ENCODE measurements around the gene SPSB2.
A peak's percentile ranks its signal among the peaks of the same experiment; 100 is the strongest.

SPSB2 gene

DNA sequence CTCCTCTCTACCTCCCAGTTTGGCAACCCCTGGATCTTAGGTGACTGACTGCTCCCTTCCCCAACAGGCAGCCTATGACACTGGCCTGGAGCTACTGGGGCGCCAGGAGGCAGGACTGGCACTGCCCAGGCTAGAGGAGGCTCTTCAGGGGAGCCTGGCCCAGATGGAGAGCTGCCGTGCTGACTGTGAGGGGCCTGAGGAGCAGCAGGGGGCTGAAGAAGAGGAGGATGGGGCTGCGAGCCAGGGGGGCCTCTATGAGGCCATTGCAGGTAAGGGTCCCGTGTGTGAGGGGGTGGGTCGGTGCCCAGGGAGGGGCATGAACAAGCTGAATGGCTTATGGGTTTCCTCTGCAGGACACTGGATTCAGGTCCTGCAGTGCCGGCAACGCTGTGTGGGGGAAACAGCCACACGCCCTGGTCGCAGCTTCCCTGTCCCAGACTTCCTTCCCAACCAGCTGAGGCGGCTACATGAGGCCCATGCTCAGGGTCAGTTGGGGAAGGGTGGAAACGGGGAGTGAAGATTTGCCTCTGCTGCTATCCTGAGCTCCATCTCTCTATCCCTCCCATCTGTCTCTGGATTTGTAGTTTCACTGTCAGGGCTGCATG, 42.7 kb downstream of the SPSB2 start:
- Histone ChIP-seq H3K4me2 (ENCODE audit: low read length) (no peak overlapping the region), H3K27ac (ENCODE audit: low read depth, low read length, poor library complexity, severe bottlenecking) (no peak overlapping the region), H3K36me3 (ENCODE audit: insufficient read depth, low read length) (no peaks in the 10 kb centered on the region), H3F3A (ENCODE audit: insufficient read depth, low read length) (no peaks in the 10 kb centered on the region), H3K9ac (ENCODE audit: low read length) (no peak overlapping the region), H3K9me3 (ENCODE audit: low read length) (no peaks in the 10 kb centered on the region), H3K4me3 (ENCODE audit: low read depth, low read length, poor library complexity, severe bottlenecking) (no peak overlapping the region), H2AFZ (ENCODE audit: low read length) (no peak overlapping the region), H3K9me2 (ENCODE audit: low read depth, low read length) (no peaks in the 10 kb centered on the region), H3K79me2 (ENCODE audit: insufficient read depth, low read length) (no peaks in the 10 kb centered on the region), H4K20me1 (ENCODE audit: insufficient read depth, low read length) (no peaks in the 10 kb centered on the region), H3K4me1 (ENCODE audit: insufficient read depth, low read length, severe bottlenecking) (peaks cover 6% of the 10 kb centered on the region), H3K27me3 (ENCODE audit: insufficient read depth, low read length) (0 out of 2 replicates have a peak, but pooled peaks cover under 1% of the 10 kb centered on the region)
- TF ChIP-seq, protein P1, sequence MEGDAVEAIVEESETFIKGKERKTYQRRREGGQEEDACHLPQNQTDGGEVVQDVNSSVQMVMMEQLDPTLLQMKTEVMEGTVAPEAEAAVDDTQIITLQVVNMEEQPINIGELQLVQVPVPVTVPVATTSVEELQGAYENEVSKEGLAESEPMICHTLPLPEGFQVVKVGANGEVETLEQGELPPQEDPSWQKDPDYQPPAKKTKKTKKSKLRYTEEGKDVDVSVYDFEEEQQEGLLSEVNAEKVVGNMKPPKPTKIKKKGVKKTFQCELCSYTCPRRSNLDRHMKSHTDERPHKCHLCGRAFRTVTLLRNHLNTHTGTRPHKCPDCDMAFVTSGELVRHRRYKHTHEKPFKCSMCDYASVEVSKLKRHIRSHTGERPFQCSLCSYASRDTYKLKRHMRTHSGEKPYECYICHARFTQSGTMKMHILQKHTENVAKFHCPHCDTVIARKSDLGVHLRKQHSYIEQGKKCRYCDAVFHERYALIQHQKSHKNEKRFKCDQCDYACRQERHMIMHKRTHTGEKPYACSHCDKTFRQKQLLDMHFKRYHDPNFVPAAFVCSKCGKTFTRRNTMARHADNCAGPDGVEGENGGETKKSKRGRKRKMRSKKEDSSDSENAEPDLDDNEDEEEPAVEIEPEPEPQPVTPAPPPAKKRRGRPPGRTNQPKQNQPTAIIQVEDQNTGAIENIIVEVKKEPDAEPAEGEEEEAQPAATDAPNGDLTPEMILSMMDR (IDR thresholded peaks at IDR 0.05; ENCODE audit: low read length), result no peak
- no peak for TF ChIP-seq EZH2 (IDR thresholded peaks at IDR 0.05; ENCODE audit: borderline replicate concordance, low read length)

DNA sequence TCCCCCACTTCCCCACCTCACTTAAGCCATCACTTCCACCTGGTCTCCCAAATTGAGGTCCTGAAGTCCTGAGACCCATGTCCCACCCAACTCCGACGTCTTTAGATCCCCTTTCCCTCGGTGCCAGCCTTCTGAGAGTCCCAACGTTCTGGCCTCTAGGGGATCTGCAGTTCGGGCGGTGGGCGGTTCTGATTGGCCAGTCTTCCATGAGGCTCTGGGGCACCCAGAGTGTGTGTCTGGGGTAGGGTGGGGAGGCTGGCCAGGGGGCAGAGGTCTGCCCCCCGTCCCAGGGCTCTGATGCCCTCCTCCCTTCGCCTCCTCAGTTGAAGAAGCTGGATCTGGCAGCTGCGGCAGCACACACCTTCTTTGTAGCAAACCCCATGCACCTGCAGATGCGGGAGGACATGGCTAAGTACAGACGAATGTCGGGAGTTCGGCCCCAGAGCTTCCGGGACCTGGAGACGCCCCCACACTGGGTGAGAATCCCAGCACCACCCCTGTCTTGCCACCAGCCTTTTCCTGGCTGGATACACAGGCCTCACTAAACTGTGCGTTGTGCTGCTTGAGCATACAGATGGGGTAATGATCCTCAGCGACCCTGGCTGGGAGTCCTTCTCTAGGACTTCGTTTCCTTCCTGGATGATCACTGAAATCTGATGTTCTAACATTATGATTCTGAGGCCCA, 43.4 kb downstream of the SPSB2 start:
- Histone ChIP-seq H3K9ac (ENCODE audit: low read length) (no peak overlapping the region), H3K4me3 (ENCODE audit: low read depth, low read length, poor library complexity, severe bottlenecking) (peak overlapping the region; percentile 39), H3K4me2 (ENCODE audit: low read length) (peak overlapping the region; percentile 49; the same call in 1 of the 2 replicates), H4K20me1 (ENCODE audit: insufficient read depth, low read length) (no peaks in the 10 kb centered on the region), H3K27me3 (ENCODE audit: insufficient read depth, low read length) (0 out of 2 replicates have a peak, but pooled peaks cover 5% of the 10 kb centered on the region), H3K27ac (ENCODE audit: low read depth, low read length, poor library complexity, severe bottlenecking) (no peak overlapping the region), H3K36me3 (ENCODE audit: insufficient read depth, low read length) (no peaks in the 10 kb centered on the region), H3K4me1 (ENCODE audit: insufficient read depth, low read length, severe bottlenecking) (peaks cover 6% of the 10 kb centered on the region), H3K79me2 (ENCODE audit: insufficient read depth, low read length) (no peaks in the 10 kb centered on the region), H3K9me3 (ENCODE audit: low read length) (no peaks in the 10 kb centered on the region), H2AFZ (ENCODE audit: low read length) (no peak overlapping the region), H3F3A (ENCODE audit: insufficient read depth, low read length) (no peaks in the 10 kb centered on the region), H3K9me2 (ENCODE audit: low read depth, low read length) (no peaks in the 10 kb centered on the region)
- TF ChIP-seq, protein P1 (IDR thresholded peaks at IDR 0.05; ENCODE audit: low read length), result no peak
- no peak for TF ChIP-seq EZH2 (IDR thresholded peaks at IDR 0.05; ENCODE audit: borderline replicate concordance, low read length)

DNA sequence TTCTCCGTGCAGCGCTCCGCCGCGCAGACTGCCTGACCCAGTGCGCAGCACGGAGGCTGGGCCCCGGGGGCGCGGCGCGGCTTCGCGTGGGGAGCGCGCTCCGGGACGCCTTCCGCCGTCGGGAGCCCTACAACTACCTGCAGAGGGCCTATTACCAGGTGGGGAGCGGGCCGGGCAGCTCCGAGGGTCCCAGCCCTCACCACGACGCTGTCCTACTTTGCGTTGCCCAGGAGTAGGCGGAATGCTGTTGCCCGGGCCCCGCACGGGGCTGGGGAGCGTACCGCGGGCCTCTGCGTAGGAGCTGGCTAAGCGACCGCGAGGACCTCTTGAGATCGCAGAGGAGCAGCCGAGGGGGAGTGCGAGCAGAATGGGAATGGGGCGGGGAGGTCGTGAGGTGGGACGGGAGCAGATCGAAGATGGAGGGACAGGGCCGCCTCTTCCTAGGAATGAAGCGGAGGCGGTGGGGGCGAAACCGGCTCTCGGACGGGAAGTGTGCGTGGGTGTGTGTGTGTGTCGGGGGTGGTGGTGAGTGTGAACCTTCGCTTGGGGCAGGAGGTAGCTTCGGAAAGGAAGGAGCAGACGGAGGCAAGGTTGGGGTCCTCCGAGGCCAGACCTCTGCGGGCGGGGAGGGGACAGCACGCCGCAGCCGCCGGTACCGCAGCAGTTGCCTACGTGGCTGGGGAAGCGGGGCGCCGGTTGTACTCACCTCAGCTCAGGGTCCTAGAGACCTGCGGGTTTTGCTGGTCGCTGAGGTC, 44.1 kb downstream of the SPSB2 start:
- no peaks in the 10 kb centered on the region for H3K36me3 ChIP-seq (ENCODE audit: insufficient read depth, low read length)
- peak overlapping the region; percentile 39 for H3K4me3 ChIP-seq (ENCODE audit: low read depth, low read length, poor library complexity, severe bottlenecking)
- peak overlapping the region; percentile 49 for H3K4me2 ChIP-seq (ENCODE audit: low read length)
- no peak overlapping the region; the same call in 1 of the 2 replicates for H3K9ac ChIP-seq (ENCODE audit: low read length)
- no peaks in the 10 kb centered on the region for H3F3A ChIP-seq (ENCODE audit: insufficient read depth, low read length)
- H4K20me1 ChIP-seq (ENCODE audit: insufficient read depth, low read length), result no peaks in the 10 kb centered on the region
- H3K9me3 ChIP-seq (ENCODE audit: low read length), result no peaks in the 10 kb centered on the region
- no peak overlapping the region for H3K27ac ChIP-seq (ENCODE audit: low read depth, low read length, poor library complexity, severe bottlenecking)
- no peak overlapping the region for H2AFZ ChIP-seq (ENCODE audit: low read length)
- no peaks in the 10 kb centered on the region for H3K9me2 ChIP-seq (ENCODE audit: low read depth, low read length)
- no peaks in the 10 kb centered on the region for H3K79me2 ChIP-seq (ENCODE audit: insufficient read depth, low read length)
- 0 out of 2 replicates have a peak, but pooled peaks cover 5% of the 10 kb centered on the region for H3K27me3 ChIP-seq (ENCODE audit: insufficient read depth, low read length)
- TF ChIP-seq, protein P1 (IDR thresholded peaks at IDR 0.05; ENCODE audit: low read length), result no peak
- peaks cover 6% of the 10 kb centered on the region for H3K4me1 ChIP-seq (ENCODE audit: insufficient read depth, low read length, severe bottlenecking)
